ENCODE data around the gene EPOP.

The EPOP gene
- long read RNA-seq, donor 1, partial matches to known transcripts, result 0 of 2 reads
- long read RNA-seq, donor 1, other reads (novel, unspliced or antisense), result 0 of 2 reads
- long read RNA-seq, donor 2, partial matches to known transcripts, result 0 of 1 reads
- long read RNA-seq, donor 2, other reads (novel, unspliced or antisense), result 0 of 1 reads
- long read RNA-seq, donor 3, result 0 reads
- long read RNA-seq, donor 4, partial matches to known transcripts, result 0 of 4 reads
- long read RNA-seq, donor 4, other reads (novel, unspliced or antisense), result 0 of 4 reads
- long read RNA-seq, donor 5, partial matches to known transcripts, result 0 of 1 reads
- long read RNA-seq, donor 5, other reads (novel, unspliced or antisense), result 0 of 1 reads
- long read RNA-seq, donor 6, partial matches to known transcripts, result 0 of 3 reads
- long read RNA-seq, donor 6, other reads (novel, unspliced or antisense), result 0 of 3 reads
- long read RNA-seq, donor 7, result 0 reads
- long read RNA-seq, donor 8, partial matches to known transcripts, result 0 of 2 reads
- long read RNA-seq, donor 8, other reads (novel, unspliced or antisense), result 0 of 2 reads

- DNase-seq, result peak; percentile 87
These were observed at the start of gene EPOP for GRCh38 chr17:38674749-38675615. Gene EPOP (minus strand): TSS chr17:38674957. CDS start chr17:38674495, 462 bp downstream.

- no peak for DNase-seq
These were observed 47.0 kb upstream of the EPOP start for GRCh38 chr17:38721802-38722201.

- no peak for DNase-seq
These were observed 46.2 kb upstream of the EPOP start for GRCh38 chr17:38720941-38721340.

GRCh38 chr17:38719943-38720641 lies 45.3 kb upstream of the EPOP start:
- no peak for DNase-seq

- no peak for DNase-seq
These were observed 44.7 kb upstream of the EPOP start for GRCh38 chr17:38719289-38719942.

- DNase-seq, result no peak
These were observed 42.5 kb upstream of the EPOP start for GRCh38 chr17:38717139-38717745.

GRCh38 chr17:38716368-38717005 lies 41.7 kb upstream of the EPOP start:
- no peak for DNase-seq

GRCh38 chr17:38715216-38715943 lies 40.6 kb upstream of the EPOP start:
- DNase-seq, result no peak

GRCh38 chr17:38713456-38714075 lies 38.8 kb upstream of the EPOP start:
- DNase-seq, result no peak

- DNase-seq, result no peak
These were observed 37.8 kb upstream of the EPOP start for GRCh38 chr17:38712593-38712992.

- DNase-seq, result no peak
These were observed 37.2 kb upstream of the EPOP start for GRCh38 chr17:38711792-38712571.

GRCh38 chr17:38710985-38711384 lies 36.2 kb upstream of the EPOP start:
- DNase-seq, result no peak

GRCh38 chr17:38710604-38710962 lies 35.8 kb upstream of the EPOP start:
- DNase-seq, result no peak

- DNase-seq, result no peak
These were observed 35.3 kb upstream of the EPOP start for GRCh38 chr17:38709864-38710603.

- no peak for DNase-seq
These were observed 34.5 kb upstream of the EPOP start for GRCh38 chr17:38709104-38709820.

GRCh38 chr17:38707678-38708351 lies 33.1 kb upstream of the EPOP start:
- no peak for DNase-seq

Data from right kidney (tissue), 9 donors.